ENCODE measurements around the gene ACVR1C.

The ACVR1C gene

DNA sequence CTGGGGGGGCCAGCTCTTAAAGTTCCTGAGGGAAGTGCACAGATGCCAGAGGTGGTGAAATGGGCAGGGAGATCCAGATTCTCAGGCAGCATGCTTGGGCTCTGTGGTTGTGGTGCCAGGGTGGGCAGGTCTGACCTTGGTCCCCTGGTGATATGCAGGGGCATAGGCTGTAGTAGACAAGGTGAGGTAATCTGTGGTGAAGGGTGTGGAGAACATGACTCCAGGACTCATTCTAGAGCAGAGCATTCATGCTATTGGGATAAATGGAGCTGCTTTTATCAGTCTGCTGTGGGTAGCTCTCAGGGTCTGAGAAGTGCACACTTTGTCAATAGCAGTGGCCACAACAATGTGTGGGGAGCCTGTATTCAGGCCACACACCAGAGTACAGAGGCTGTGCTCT, 16.9 kb downstream of the ACVR1C start:
- H3K4me3 ChIP-seq (ENCODE audit: low read depth, low read length): no peak overlapping the region
- DNase-seq (ENCODE audit: low read depth): no peak
- TF ChIP-seq, protein P1, sequence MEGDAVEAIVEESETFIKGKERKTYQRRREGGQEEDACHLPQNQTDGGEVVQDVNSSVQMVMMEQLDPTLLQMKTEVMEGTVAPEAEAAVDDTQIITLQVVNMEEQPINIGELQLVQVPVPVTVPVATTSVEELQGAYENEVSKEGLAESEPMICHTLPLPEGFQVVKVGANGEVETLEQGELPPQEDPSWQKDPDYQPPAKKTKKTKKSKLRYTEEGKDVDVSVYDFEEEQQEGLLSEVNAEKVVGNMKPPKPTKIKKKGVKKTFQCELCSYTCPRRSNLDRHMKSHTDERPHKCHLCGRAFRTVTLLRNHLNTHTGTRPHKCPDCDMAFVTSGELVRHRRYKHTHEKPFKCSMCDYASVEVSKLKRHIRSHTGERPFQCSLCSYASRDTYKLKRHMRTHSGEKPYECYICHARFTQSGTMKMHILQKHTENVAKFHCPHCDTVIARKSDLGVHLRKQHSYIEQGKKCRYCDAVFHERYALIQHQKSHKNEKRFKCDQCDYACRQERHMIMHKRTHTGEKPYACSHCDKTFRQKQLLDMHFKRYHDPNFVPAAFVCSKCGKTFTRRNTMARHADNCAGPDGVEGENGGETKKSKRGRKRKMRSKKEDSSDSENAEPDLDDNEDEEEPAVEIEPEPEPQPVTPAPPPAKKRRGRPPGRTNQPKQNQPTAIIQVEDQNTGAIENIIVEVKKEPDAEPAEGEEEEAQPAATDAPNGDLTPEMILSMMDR (IDR thresholded peaks at IDR 0.05; ENCODE audit: insufficient read depth, low read depth, low read length, missing control alignments): no peak

DNA sequence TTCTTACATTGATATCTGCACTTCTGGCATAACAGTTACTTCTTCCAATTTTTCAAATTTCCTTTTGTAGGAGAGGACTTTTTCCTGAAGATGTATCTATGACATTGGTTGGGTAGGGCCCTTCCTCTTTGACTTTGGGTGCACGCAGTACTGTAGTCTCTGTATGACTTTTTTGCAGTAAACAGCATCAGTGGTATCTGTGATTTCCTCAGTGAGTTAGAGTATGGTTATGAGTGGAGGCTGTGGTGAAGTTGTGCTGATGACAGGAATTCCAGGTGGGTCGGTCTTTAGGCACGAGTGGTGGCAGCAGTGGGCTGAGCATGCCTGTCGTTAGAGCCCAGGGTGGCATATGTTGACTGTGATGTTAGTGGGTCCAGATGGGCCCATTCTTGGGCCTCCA, 17.6 kb downstream of the ACVR1C start:
- no peak overlapping the region for H3K4me3 ChIP-seq (ENCODE audit: low read depth, low read length)
- TF ChIP-seq, protein P1 (IDR thresholded peaks at IDR 0.05; ENCODE audit: insufficient read depth, low read depth, low read length, missing control alignments): no peak
- no peak for DNase-seq (ENCODE audit: low read depth)

DNA sequence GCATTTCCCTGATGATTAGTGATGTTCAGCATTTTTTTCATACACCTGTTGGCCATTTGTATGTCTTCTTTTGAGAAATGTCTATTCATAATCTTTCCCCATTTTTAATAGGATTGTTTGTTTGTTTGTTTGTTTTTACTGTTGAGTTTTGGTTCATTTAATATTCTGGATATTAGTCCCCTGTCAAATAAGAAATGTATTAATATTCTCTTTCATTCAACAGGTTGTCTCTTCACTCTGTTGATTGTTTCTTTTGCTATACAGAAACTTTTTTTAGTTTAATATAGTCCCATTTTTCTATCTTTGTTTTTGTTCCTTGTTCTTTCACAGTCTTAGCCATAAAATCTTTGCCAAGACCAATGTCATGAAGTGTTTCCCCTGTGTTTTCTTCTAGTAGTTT, 22.1 kb downstream of the ACVR1C start:
- TF ChIP-seq, protein P1 (IDR thresholded peaks at IDR 0.05; ENCODE audit: insufficient read depth, low read depth, low read length, missing control alignments): no peak
- DNase-seq (ENCODE audit: low read depth): no peak
- H3K4me3 ChIP-seq (ENCODE audit: low read depth, low read length): no peak overlapping the region

DNA sequence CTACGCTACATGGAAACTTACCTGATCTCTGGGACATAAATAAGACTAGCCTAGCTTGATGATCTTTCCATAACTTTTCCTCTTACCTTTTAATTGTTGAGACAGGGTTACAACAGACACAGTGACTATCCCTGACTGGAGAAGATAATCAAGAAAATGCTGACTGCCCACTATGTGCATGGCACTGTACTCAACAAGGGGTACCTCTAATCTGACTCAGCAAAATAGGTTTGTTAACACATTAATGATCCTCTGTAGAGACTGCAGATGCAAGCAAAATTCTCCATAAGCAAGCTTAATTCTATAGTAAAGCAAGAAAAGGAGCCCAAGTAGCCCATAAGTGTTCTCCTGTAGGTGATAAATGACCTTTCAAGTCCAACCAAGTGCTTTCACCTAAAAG, 25.5 kb downstream of the ACVR1C start:
- no peak for DNase-seq (ENCODE audit: low read depth)
- TF ChIP-seq, protein P1 (IDR thresholded peaks at IDR 0.05; ENCODE audit: insufficient read depth, low read depth, low read length, missing control alignments): no peak
- H3K4me3 ChIP-seq (ENCODE audit: low read depth, low read length): no peak overlapping the region

DNA sequence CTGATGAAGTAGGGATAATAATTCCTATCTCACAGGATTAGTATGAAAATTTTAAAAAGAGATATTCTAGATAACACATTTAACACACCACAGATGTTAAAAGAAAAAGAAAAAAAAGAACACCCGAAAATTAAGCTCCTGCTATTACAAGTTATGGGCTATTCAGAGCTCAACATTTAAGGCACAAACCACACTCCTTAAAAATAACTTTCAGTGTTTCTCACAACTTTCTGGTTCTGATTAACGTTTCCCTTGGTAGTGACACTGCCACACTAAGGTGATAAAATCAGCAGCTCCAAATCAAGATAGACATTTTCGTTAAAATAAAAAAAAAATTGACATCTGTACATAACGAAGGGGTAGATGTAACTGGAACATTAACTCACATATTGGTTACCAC, 26.9 kb downstream of the ACVR1C start:
- no peak for DNase-seq (ENCODE audit: low read depth)
- H3K4me3 ChIP-seq (ENCODE audit: low read depth, low read length): no peak overlapping the region
- TF ChIP-seq, protein P1 (IDR thresholded peaks at IDR 0.05; ENCODE audit: insufficient read depth, low read depth, low read length, missing control alignments): no peak

DNA sequence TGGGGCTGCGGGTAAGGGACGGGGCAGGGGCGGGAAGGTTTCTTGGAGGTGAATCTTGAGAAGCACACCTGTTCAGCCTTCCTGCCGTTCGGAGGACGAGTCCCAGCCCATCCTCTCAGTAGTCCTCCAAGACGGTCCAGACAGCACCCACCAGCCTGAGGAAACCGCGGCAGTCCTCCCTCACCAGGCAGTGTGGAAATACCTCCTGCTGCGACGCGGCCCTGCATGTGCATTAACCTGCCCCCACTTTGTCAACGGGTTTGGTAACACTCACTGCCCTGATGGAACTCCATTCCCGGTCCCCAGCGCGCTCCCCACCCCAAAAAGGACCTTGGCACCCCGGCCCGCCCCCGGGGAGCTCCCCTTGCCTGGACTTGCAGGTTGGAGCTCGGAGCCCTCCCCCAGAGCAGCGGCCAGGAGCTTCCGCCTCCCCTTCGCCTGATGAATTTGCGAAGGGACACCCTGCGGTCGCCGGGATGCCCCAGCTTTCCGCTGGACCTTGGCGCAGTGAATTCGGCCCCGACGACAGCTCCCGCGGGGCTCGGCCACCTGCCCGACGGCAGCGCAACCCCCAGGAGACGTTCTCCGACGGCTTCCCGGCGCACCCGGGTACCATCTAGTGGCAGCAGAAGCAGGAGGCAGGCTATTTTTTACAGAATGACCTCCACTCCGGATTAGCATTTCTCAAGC, 31.5 kb downstream of the ACVR1C start:
- H3K4me3 ChIP-seq (ENCODE audit: low read depth, low read length): no peak overlapping the region
- peak; percentile 52 for DNase-seq (ENCODE audit: low read depth)
- TF ChIP-seq, protein P1 (IDR thresholded peaks at IDR 0.05; ENCODE audit: insufficient read depth, low read depth, low read length, missing control alignments): peak; percentile 56

DNA sequence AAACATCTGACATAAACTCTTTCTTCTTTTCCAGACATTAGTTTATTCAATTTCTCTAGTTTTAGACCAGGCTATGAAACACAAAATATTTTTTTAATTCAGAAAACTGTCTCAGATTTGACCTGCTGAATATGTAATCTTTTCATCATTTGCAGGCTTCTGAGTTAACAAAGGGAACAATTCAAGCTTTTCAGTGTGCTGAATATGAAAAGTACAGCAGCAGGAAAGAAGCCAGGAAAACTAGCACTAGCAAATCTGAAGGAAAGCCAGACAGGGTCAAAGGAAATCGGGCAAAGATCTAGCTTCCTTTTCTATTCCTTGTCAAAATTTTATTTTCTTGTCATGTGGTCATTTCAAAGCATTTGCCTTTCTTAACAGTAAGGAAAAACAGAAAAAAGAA, 35.3 kb downstream of the ACVR1C start:
- TF ChIP-seq, protein P1 (IDR thresholded peaks at IDR 0.05; ENCODE audit: insufficient read depth, low read depth, low read length, missing control alignments): no peak
- H3K4me3 ChIP-seq (ENCODE audit: low read depth, low read length): no peak overlapping the region
- DNase-seq (ENCODE audit: low read depth): no peak

Data from GM12865 (cell line).